NCI-H2196 (cell line): ENCODE data around the gene GRM7.

Source experiments
- DNase-seq: peaks from one replicate; lab custom pipeline; 2025; ENCODE audit not compliant: unreplicated experiment; lab: John Stamatoyannopoulos, UW

GRM7 gene

DNA sequence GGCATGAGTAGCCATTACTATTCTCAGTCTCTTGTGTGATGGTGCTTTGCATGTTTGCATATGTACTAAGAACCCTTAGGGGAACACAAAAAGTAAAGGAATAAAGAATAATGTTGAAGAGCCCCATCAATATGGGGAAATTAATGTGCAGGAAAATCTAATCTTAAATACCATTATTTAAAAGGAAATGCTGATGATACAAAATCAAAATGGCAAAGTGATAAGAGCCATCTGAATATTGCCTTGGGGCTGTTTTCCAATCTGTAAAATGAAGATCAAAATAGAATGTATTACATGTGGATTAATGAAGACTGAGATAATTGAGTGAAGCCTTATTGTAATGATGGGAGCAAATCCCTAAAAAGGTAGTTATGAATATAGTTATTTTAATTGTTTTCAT, 771.4 kb downstream of the GRM7 start:
- no peak for DNase-seq

DNA sequence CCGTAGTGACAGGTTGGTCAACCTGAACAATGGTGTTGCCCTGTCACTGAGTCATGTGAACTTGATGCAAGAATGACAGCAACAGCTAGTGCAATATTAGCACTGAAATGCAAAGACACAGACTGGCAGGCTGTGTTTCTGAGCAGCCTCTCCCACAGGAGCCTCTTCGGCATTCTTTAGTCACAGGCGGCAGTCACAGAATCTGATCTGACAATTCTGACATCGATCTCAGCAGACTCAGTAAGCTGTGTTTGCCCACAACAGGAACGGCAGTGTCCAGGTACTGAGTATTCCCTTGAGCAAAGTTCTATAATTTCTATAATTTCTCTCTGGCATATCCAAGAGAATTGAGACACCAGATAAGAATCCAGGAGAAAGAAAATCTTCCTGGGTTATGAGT, 776.8 kb downstream of the GRM7 start:
- no peak for DNase-seq

DNA sequence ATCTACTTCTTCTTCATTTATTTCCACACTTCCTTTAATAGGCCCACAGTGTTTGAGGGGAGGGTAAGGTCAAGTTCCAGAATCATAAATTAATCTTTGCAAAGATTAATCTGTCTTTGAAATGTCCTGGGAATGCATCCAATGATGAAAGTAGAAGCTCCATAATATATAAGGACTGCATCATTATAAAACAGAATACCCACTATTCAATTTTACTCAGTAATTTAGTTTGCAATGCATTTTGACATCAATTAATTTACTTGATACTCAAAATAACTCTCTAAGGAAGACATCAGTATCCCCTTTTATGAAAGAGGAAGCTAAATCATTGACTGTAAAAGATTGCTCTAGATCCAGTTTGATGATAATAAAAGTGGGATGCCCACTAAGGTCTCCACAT, 777.2 kb downstream of the GRM7 start:
- DNase-seq: no peak

DNA sequence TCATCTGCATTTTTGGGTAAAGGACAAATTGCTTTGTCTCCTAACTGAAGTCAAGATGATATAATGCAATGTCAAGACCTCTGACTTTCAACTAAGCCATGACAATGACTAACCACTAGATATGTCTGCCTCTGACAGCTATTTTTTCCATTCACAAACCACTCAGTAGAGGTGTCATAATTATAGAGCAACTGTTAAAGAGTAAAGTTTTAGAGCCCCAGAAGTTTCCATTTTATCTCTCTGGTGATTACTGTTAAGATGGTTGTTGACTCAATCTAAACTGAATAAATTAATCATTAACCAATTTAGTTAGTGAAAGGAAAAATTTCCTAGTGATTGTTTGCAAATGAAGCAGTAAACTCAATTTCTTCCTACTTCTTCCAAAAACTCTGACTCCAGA, 779.9 kb downstream of the GRM7 start:
- DNase-seq: no peak

DNA sequence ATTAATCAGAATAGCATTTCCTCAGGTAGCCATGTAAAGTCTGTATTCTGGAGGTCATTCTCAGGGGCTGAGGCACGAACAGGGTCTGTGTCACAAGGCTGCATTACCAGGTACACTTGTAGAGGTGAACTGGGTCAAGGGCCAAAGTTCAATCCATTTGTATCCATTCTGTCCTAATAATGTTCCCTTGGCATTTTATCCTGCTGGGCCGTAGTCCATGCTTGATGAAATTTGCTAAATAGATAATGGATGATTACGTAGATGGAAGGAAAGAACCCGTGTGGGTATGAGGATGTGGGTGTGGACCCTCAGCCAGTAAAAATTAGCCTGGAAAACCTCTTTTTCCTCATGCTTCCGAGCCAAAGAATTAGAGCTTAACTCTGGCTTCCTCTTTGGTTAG, 785.9 kb downstream of the GRM7 start:
- DNase-seq: no peak

DNA sequence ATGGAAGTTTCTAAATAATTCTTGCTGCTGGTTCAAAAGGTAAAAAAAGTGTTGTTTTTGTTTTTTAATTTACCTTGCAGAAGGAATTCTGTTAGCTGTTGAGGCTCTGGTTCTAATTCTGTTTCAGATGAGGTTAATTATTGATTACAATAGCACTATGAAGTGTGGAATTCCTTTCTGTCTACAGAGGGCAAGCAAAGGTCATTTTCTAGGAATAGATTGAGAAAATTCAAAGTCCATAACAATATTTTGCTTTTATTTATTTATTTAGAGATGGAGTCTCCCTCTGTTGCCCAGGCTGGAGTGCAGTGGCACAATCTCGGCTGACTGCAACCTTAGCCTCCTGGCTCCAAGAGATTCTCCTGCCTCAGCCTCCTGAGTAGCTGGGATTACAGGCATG, 789.6 kb downstream of the GRM7 start:
- DNase-seq: no peak

DNA sequence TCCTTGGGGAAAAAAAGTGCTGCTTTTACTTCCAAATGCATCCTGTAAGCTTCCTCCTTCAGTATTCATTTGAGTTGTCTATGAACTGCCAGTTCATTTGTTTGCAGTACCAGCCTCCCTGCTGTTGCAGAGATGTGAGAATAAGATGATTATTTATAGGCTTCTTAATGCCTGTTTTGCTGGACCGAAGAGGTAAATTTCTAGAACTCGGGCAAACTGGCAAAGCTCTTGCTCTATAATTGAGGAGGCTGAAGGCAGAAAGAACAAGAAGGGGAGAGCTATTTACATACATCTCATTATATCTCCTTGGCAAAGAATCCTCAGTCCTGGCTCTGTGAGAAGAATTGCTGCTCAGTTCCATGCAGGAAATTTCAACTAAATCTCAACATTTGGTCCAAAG, 790.4 kb downstream of the GRM7 start:
- no peak for DNase-seq

DNA sequence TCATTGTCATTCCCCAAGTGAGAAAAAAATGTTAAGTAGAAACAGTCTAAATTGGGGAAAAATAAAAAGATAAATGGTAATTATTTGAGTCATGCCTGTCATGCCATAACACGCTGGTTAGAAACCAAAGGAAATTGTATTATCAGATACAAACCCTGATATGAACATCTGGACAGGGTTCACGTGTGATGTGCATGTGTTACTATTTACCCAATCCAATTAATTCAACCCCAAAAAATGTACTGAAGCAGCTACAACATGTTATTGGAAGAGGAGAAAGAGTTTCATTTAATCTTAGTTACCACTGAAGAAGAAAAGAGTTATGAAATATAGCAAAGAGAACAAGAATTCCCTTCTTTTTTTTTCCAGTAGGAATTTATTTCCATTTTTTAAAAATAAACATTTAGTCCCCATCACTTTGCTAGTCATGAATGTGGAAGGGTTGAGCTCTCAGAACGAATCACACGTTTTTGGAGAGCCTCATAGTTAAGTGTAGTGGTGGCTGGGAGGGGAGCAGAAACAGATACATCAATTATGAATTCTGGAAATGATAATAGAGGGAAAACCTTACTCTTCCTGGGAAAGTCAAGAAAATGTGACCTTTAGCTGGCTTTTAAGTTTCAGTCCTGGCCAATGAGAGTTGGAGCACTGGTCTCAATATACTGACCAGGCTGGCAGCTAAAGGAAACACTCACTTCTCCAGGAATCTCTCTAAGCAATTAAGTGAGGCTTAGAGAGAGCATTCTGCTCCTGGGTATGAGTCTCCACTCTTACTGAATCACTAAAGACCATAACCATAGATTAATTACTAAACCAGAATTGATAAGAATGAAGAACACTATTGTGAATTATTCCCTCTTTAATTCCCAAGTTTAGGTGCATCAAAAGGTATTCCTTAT, 796.5 kb downstream of the GRM7 start:
- DNase-seq: no peak

DNA sequence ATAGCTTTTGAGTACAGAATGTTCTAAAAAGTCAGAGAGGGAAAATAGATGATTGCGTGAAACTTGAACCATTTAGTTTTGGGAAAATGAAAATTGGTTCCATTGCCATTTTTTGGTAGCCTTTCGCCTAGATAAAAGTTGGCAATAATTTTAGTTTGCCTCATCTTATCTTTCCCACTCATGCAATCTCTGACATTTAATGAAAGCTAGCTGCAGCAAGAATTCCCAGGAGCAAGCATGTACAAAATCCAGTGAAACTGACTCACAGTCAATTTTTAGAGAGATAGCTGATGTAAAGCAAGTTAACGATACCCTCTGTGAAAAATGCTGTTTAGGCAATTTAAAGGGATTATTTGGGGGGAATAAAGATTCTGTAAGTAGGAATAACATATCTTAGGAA, 797.4 kb downstream of the GRM7 start:
- DNase-seq: no peak

DNA sequence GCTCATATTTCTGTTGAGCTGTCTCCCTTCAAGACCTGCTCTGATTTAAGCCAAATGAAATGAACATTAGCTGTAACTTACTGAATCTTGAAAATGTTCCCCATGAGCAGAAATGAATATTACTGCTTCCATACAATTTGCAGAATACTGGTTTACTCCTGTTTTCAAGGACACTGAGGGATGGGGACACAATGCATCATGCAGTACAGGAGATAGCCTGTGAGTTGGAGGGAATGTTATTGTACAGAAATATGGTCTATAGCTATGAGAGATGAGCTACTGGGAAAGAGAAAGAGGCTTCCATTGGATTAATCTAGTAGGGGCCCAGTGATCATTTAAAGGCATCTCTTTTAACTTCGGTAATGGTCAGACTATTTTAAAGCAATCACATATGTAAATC, 798.2 kb downstream of the GRM7 start:
- no peak for DNase-seq

DNA sequence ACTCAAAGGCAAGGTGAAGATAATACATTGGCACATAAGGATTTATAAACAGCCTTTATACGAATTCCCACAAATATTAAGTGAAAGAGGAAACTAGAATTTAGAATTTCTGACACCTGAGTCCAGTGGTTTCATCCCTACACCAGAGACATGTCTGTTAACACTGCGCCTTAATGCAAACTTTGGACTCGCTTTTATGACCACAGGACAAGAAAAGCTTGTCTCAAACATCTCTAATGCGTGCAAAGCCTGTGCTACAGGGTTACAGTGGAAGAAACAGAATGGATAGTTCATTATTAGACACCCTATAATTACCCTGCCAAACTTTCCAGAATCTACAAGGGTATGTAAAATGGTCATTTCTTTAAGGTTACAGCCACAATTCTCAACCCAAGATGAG, 802.9 kb downstream of the GRM7 start:
- DNase-seq: no peak

DNA sequence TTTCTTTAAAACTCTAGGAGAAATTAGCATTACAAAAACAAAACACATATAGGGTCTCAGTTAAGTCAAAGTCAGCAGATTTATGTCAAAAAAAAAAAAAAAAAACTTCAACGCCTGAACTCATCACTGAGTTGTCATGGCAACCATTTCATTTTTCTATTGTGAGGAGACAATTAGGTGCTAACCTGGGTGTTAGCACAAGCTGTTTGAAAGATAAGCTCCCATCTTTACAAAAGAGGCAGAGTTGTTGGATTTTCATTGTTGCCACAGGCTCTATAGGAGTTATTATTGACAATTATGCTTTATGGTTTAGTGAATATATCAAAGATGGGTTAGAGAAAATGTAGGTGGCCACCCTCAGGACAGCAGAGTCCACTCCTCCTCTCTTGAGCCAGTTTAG, 806.9 kb downstream of the GRM7 start:
- no peak for DNase-seq

DNA sequence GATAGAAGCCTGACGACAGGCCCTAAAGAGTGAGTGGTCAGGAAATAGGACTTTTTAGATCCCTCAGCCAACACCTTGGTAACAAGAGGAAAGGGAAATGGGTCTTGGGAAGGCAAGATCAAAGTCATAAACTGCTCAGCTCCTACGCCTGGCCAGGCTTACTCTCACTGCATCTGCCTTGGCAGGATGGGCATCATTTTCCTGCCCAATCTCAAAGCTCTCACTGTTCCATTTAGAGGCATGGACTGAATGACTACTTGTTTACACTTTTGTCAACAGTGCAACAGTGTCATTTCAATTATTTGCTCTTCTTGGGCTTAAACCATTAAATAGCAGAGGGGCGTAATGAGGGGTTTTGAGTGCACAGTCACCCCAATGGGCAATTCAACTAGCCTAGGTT, 808.7 kb downstream of the GRM7 start:
- no peak for DNase-seq

DNA sequence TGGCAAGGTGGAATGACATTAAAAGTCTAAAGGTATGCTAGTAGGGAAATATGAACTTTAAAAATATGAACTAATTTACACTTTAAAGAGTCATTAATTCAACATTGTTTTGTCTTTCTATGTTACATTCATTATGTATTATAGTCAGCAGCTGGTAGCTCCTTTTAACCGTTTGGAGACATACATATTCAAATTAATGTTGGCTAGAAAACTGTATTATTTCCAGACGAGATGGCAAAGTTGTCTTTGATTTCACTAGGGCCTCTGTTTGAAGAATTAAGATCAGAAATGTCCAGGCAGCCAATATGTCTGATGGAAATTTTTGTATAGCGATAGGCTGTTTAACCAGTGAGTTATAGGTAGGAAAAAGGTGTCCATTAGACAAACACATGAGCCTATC, 817.6 kb downstream of the GRM7 start:
- DNase-seq: no peak

DNA sequence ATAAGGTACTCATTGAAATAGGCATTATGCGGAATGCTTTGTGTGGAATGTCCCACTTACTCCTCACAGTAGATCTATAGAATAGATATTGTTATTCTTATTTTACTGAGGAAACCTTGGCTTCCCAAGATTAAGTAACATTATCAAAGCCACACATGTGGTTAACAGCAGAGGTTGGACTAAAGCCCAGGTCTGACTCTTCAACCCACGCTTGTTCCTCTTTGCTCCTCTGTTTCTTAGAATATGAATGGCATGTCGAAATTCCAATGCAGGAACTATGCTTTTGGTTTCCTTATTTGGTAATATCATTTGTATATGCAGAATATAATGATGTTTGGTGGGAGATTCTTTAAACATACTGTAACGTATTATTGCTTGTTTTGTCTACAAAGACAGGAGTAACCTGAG, 821.9 kb downstream of the GRM7 start:
- no peak for DNase-seq

DNA sequence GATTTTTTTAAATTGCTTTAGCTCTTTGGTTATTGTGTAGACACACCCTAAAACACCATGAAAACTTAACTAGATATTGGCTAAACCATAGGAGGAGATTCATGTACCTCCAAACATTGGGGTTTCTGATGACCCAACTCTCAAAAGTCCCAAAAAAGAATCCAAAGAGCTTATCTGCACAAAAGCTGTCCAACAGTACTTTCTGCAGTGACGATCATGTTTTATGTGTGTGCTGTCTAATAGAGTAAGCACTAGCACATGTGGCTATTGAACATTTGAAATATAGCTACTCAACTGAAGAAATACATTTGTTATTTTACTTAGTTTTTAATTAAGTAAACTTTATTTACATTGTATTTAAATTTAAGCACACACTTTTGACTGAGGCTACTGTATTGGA, 822.5 kb downstream of the GRM7 start:
- no peak for DNase-seq

DNA sequence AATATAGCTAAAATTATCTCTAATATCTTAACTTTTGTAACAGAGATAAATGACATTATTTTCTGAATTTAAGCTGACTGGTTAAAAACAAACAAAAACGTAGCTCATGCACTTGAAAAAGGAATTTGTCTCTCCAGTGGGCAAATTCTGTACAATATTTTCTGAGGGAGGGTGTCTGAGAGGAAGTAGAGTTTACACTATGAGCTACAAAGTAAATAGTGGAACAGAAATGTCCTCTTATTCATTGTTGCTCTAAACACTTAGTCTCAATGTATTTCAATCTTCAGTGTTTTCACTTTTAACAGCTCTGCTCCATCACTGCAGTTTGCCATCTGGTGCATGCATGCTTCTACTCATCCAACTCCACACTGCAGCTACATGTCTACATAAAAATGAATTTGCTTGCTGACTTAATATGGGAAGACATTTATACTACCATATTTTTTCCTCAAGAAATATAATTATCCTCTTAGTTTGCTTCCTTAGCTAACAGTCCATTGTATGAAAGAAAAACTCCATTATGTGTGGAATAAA, 823.3 kb downstream of the GRM7 start:
- no peak for DNase-seq

DNA sequence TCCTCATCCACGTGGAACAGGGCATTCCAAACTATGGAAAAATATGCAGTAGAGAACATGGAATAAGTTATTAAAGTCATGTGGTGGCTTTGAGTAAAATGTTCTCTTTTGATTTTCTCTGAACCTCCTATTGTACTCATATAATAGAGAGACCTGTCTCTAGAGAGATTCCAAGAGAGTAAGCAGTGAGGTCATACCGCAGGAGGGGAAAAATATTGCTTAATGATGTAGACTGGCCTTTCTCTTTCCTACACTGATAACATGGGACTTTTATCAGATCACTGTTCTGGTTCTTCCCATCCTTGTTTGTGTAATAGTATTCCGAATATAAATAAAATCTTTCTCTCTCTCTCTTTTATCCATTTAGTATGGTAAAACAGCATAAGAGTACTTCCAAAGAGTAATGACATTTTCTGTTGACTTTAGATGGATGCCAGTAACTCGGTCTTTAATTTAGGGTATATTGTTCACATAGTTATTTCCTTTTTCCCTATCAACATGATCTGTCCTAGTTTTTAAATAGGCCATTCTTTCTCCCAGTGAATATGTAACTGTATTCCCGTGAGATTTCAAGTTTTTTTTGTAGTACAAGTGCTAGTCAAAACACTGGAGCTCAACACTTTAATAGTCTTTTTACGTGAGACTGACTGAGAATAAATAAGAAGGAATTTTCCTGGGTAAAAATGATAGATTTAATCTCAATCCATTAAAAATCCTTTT, 826.7 kb downstream of the GRM7 start:
- DNase-seq: no peak

DNA sequence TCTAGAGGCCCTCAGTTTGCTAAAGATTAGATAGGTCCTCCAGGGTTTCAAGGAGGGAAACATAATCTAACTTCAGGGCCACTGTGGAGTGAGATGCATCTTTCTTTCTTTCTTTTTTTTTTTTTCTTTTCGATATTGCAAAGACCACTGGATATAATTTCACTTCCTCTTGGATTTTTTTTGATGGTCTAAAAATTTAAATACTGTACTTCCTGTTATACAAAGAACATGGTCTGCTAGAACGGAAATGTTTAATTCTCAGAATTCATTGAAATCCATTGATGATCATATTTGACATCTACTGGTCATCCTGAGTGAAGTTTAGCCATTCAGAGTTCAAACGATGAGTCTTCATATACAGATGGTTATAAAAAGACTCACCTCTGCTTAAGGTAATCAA, 832.0 kb downstream of the GRM7 start:
- DNase-seq: no peak

DNA sequence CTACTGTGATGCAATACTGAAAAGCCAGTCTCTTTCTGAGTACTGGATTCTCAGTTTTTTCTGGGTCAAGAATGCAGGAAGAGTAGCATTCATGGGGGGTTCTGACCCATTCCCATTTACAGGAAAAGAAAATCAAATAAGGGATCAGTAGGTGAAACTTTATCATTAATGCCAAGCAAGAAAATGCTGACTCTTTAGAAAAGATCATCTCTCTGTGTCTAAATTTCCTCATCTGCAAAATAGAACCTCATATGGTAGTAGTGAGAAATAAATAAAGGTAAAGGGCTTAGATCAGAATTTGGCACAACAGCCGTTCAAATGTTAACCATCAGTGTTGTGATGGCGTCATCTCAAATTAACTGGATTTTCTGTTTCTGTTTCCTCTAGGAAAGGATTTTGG, 833.1 kb downstream of the GRM7 start:
- DNase-seq: no peak

DNA sequence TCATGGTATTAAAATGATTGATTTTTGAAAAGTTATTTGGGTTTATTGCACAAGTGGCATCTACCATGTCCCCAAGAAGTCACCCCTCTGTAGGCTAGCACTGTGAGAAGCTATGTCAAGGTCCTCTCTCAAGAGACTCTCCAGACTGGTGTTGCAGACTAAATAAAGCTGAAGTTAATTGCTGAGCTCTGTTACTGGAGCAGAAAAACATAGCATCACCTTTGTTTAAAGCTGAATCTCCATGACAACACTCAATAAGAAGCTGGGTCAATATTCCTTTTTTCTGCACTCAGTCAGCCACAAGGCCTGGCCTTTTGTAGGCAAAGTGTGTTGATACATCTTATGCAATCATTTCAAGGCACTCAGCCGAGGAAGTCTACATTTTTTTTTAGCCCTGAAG, 834.1 kb downstream of the GRM7 start:
- no peak for DNase-seq

DNA sequence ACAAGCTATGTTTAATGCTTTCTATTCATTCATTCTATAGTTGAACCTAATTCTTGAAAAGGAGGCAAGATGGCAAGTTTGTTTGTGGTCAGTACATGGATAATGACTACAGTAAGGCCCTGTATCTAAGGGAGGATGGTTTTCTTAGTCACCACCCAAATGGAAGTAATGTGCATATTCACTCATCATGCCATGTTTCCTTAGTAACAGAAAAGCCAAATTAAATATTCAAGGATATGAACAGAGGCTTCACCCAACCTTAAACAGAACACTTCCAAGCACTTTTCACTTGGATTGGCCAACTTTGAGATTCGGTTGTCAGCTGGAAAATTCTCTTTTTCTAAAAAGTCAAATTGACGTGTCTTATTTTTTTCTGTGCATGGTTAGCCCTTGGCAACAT, 835.4 kb downstream of the GRM7 start:
- DNase-seq: no peak
